HTERT RPE-1 (cell line): ENCODE data around the gene RAB11FIP5.

Experiments
- in situ Hi-C: fragments of 300-500 bp; cut with MboI; formaldehyde crosslinking; loops from 4 replicates; pipeline ENCODE4 v1.14.3; 2020; ENCODE audit warnings: low sequenced_read_pairs

RAB11FIP5 gene

GRCh38 chr2:73085691-73086090 is 27.1 kb downstream of the RAB11FIP5 start:
- in situ Hi-C loops: no loop called here

- in situ Hi-C loops: no loop called here
Measured at GRCh38 chr2:73084971-73085370, 27.8 kb downstream of the RAB11FIP5 start.

- in situ Hi-C loops: no loop called here
Measured at GRCh38 chr2:73083886-73084800, 28.6 kb downstream of the RAB11FIP5 start.

- in situ Hi-C loops: no loop called here
Measured at GRCh38 chr2:73082523-73083410, 30.0 kb downstream of the RAB11FIP5 start.

GRCh38 chr2:73081181-73081671 is 31.5 kb downstream of the RAB11FIP5 start:
- in situ Hi-C loops: no loop called here

GRCh38 chr2:73080321-73081131 is 32.2 kb downstream of the RAB11FIP5 start:
- in situ Hi-C loops: no loop called here

GRCh38 chr2:73079636-73080035 is 33.1 kb downstream of the RAB11FIP5 start:
- in situ Hi-C loops: no loop called here

- in situ Hi-C loops: no loop called here
Measured at GRCh38 chr2:73078457-73079411, 34.0 kb downstream of the RAB11FIP5 start.

- in situ Hi-C loops: no loop called here
Measured at GRCh38 chr2:73077424-73077795, 35.3 kb downstream of the RAB11FIP5 start.

- in situ Hi-C loops: no loop called here
Measured at GRCh38 chr2:73076701-73077423, 35.9 kb downstream of the RAB11FIP5 start.

GRCh38 chr2:73075477-73076373 is 37.0 kb downstream of the RAB11FIP5 start:
- in situ Hi-C loops: no loop called here

- in situ Hi-C loops: no loop called here
Measured at GRCh38 chr2:73074110-73075069, 38.4 kb downstream of the RAB11FIP5 start.

GRCh38 chr2:73072416-73072815 is 40.3 kb downstream of the RAB11FIP5 start:
- in situ Hi-C loops: no loop called here

GRCh38 chr2:73072129-73072395 is 40.7 kb downstream of the RAB11FIP5 start:
- in situ Hi-C loops: no loop called here

GRCh38 chr2:73071360-73072128 is 41.2 kb downstream of the RAB11FIP5 start, which contains the start of gene SFXN5:
SFXN5 (minus strand) TSS chr2:73071712; CDS start chr2:73071705, 7 bp downstream.
- in situ Hi-C loops: no loop called here
